Liver (tissue), 2 donors: ENCODE measurements around the gene HSD11B1L.
"Not testable (repeated sequence)": the region's sequence is repeated elsewhere in the genome, so short reads cannot be mapped to it uniquely, and the experiment has no call there.

Experiments used
- GABPA ChIP-seq, 2 donors: IDR thresholded peaks in 1 of 2; conservative IDR thresholded peaks in 1 of 2; 2 replicates each; pipeline ENCODE4 v1.6.1; 2016; ENCODE audit warnings: antibody characterized with exemption in 2 of 2, mild to moderate bottlenecking in 1 of 2, moderate library complexity in 1 of 2
- SP1 ChIP-seq: IDR thresholded peaks from 2 replicates; pipeline ENCODE4 v1.6.1; 2018; ENCODE audit warnings: antibody characterized with exemption, mild to moderate bottlenecking
- TF ChIP-seq, protein P1 (sequence below): IDR thresholded peaks from 2 replicates; pipeline ENCODE4 v1.6.1; 2016; ENCODE audit warnings: antibody characterized with exemption, mild to moderate bottlenecking
- donor health status: healthy.

DNA sequence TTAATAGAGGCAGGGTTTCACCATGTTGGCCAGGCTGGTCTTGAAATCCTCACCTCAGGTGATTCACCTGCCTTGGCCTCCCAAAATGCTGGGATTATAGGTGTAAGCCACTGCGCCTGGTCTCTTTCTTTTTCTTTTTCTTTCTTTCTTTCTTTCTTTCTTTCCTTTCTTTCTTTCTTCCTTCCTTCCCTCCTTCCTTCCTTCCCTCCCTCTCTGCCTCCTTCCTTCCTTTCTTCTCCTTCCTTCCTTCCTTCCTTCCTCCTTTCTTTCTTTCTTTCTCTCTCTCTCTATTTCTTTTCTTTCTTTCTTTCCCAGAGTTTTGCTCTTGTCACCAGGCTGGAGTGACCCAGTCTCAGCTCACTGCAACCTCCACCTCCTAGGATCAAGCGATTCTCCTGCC, 52.3 kb downstream of the HSD11B1L start:
- TF ChIP-seq SP1; GABPA (IDR thresholded peaks at IDR 0.05 in 1 of 2, conservative IDR thresholded peaks at IDR 0.05 in 1 of 2): not testable (repeated sequence)
- TF ChIP-seq, protein P1, sequence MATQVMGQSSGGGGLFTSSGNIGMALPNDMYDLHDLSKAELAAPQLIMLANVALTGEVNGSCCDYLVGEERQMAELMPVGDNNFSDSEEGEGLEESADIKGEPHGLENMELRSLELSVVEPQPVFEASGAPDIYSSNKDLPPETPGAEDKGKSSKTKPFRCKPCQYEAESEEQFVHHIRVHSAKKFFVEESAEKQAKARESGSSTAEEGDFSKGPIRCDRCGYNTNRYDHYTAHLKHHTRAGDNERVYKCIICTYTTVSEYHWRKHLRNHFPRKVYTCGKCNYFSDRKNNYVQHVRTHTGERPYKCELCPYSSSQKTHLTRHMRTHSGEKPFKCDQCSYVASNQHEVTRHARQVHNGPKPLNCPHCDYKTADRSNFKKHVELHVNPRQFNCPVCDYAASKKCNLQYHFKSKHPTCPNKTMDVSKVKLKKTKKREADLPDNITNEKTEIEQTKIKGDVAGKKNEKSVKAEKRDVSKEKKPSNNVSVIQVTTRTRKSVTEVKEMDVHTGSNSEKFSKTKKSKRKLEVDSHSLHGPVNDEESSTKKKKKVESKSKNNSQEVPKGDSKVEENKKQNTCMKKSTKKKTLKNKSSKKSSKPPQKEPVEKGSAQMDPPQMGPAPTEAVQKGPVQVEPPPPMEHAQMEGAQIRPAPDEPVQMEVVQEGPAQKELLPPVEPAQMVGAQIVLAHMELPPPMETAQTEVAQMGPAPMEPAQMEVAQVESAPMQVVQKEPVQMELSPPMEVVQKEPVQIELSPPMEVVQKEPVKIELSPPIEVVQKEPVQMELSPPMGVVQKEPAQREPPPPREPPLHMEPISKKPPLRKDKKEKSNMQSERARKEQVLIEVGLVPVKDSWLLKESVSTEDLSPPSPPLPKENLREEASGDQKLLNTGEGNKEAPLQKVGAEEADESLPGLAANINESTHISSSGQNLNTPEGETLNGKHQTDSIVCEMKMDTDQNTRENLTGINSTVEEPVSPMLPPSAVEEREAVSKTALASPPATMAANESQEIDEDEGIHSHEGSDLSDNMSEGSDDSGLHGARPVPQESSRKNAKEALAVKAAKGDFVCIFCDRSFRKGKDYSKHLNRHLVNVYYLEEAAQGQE: not testable (repeated sequence)
